GM19468 (cell line): ENCODE results near the gene ZBTB47.

ENCODE experiments used
- ATAC-seq: cut with Tn5 transposase; IDR thresholded peaks from one replicate; pipeline ENCODE4 v1.9.1; 2021; ENCODE audit warnings: mild to moderate bottlenecking, moderate library complexity, moderate number of reproducible peaks; ENCODE audit not compliant: unreplicated experiment; ENCODE audit errors: extremely low read depth

ZBTB47 gene

DNA sequence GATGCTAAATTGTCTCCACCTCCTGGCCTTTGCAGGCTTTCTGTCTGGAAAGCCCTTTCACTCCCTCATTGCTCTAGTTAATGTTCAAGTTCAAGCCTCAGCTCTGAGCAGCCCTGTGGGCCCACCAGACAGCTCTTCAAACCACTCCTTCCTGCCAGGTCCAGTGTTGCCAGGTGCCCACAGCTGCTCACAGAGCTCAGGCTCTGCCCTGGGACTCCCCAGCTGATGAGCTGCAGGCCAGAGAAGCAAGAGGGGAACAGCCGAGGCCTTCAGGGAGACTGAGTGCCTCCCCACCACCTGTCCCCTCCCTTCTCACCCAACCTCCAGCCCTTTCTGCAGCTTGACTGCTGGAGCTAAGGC is 1.3 kb upstream of the ZBTB47 start:
- no peak for ATAC-seq

GRCh38 chr3:42652611-42653302 is 740 bp upstream of the ZBTB47 start:
- ATAC-seq = no peak

GRCh38 chr3:42653303-42653559 is 266 bp upstream of the ZBTB47 start:
- no peak for ATAC-seq

- ATAC-seq = no peak
These were observed 1.1 kb downstream of the ZBTB47 start for GRCh38 chr3:42654331-42655201.

- no peak for ATAC-seq
These were observed 1.9 kb downstream of the ZBTB47 start for GRCh38 chr3:42655331-42655888.

DNA sequence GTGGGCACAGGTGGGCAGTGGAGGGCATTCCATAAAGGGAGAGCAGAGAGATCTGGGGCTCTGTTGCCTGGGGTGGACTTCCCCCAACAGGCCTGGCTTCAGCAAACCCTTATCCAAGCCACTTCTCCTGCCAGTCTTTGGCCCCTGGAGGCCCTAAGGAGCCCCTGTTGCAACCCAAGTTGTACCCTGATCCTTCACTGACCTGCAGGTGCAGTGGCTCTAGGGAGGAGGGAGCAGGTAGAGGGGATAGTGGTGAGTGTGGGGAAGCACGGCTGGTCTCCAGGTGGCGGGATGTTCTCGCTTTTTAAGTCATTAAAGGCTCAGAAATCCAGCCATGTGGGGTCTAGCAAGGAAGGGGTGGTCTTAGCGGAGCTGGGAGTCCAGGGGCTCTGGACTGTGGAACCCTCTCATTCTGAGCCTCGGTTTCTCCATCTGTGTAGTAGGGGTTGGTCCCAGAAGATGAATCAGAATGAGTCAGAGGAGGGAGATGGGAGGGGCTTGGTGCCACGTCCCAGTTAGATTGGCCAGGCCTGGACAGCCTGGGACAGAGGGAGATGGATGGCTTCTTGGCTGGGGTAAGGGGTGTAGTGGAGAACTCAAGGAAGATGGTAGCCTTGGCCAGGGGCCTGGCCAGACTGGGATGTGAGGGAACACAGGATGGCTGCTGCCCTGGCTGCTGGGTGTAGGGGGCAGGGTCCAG is 2.6 kb downstream of the ZBTB47 start:
- ATAC-seq = no peak

DNA sequence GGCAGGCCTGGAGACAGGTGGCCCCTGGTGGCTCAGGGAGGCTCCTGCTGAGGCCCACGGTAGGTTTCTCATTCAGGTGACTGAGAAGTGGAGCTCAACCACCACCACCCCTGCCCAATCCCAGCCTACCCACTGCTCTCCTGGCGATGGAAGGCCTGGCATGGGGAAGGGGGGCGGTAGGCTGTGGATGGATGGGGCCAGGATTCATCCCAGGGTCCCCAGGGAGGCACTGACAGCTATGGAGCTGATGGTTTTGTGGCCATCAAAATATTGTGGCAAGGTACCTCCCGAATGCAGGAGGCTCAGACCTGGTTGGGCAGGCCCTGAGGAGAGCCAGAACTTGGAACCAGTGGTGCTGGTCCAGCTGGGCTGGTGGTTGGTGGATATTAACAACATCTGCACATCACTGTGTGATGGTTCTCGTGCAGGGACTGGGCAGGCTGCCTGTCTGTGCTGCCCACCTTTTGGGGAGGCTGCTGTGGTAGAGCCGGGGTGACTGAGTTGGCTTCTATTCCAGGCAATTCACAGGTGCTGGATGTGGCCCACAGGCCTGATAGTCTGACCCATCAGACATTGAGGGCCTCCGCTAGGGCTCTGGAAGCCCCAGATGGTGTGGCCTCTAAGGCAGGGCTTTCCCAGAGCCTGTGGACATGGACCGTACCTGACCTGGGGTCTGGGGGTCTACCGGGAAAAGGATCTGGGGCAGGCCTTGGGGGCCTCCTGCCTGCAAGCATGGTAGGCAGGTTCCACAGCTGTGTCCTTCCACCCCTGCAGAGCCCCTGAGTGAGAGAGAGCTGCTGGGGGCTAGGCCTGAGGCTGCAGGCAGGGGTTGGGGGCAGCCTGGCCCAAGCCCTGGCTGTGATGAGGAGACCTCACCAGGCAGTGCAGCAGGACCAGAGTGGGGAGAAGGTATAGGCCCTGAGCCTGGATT is 3.4 kb downstream of the ZBTB47 start:
- ATAC-seq = no peak

DNA sequence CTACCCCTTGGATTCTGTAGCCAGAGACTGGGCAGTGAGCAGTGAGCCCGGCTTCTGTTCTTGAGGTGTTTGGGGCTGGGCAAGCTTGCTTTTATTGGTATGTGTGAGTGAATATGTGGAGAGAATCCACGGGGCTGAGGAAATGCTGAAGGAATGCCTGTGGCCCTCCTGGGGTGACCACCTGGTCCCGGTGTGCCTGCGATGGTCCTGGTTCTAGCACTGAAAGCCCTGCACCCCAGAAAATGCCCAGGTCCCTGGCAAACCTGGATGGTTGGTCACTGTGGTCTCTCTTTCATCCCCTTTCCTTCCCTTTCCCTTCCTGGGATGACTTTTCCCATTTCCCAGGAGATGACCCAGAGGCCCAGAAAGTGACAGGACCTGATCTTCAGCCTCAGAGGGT is 4.2 kb downstream of the ZBTB47 start:
- ATAC-seq = no peak

DNA sequence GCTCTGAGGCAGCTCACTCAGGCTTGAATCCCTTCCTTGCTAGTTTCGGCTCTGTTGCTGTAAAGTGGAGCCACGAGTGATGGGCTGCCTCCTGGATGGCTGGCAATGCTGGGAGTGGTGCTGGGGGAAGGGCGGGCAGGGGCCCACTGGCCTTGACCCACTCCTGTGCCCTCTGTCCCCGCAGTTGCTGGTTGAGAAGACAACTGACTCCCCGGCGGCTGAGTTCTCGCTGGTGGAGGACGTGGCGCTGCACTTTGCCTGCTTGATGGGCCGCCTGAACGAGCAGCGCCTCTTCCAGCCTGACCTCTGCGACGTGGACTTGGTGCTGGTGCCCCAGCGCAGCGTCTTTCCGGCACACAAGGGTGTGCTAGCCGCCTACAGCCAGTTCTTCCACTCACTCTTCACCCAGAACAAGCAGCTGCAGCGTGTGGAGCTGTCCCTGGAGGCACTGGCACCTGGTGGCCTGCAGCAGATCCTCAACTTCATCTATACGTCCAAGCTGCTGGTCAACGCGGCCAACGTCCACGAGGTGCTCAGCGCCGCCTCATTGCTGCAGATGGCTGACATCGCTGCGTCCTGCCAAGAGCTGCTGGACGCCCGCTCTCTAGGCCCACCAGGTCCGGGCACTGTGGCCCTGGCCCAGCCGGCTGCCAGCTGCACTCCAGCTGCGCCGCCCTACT is 4.7 kb downstream of the ZBTB47 start:
- no peak for ATAC-seq

- ATAC-seq = no peak
These were observed 5.4 kb downstream of the ZBTB47 start for GRCh38 chr3:42658771-42659390.

GRCh38 chr3:42659451-42660130 is 6.1 kb downstream of the ZBTB47 start:
- no peak for ATAC-seq

GRCh38 chr3:42660131-42660715 is 6.7 kb downstream of the ZBTB47 start:
- ATAC-seq = no peak

- no peak for ATAC-seq
These were observed 7.4 kb downstream of the ZBTB47 start for GRCh38 chr3:42660898-42661297.

DNA sequence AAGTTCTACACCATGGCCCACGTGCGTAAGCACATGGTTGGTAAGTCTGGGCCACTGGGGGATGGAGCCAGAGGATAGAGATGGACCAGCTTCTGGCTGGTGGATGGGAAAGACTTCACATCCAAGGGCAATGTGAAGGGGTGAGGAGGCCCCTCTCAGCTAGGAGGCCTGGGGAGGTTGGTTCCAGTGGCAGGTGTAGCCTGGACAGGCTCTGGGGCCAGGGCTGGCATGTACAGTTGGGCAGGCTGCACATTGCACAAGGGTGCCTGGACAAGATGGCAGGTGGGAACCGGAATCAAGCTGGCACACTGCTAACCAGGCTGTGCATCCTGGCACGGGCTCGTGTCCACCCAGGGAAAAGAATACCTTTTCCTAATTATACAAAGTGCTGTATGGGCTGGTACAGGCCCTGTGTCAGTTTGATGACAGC is 8.1 kb downstream of the ZBTB47 start:
- ATAC-seq = no peak

DNA sequence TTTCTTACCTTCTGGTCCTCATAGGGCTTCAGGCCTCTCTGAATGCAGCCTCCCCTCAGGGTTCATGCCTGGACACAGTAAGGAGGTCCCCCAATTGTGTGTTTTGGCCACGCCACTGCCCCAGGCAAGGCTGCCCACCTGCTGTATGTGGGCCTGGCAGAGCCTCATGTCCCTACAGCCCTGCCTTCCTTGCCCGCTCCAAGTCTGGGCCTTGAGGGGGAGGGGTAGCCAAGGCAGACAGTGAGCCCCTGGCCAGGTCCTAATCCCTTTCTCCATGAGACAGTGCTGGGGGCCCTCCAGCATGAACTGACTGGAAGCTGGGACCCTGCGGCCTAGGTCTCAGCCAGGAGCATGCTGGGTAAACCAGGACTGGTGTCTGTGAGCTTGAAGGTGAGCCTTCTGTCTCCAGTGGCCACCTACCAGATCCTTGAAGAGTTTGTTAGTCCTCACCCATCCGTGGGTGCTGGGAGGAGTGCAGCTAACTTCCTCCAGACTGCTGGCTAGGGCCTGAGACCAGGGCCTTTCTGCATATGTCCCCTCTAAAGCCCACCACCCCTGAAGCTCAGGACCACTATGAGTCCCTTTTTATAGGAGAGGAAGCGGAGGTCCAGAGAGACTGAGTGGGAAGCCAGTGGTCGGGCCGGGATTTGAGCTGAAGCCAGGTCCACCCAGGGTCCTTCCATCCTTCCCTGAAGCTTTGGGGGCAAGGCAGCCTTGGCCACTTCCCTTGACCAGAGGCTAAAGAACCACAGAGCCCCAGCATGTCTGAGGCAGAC is 8.7 kb downstream of the ZBTB47 start:
- no peak for ATAC-seq

GRCh38 chr3:42662813-42663535 is 9.5 kb downstream of the ZBTB47 start:
- ATAC-seq = no peak
